Endothelial cell of umbilical vein (primary cell): Measurements from ENCODE around the gene STARD5. TPM values are rescaled to one million over a fixed set of nuclear protein-coding genes. Genes with fewer than 3 reads are reported as not detected.
A peak's percentile ranks its signal among the peaks of the same experiment; 100 is the strongest.

Source experiments
- BruUV-seq: library from RNA; stranded (reverse); fragments of 400-500 nt; replicated peaks from 2 replicates; lab custom pipeline; 2021; lab: Mats Ljungman, UMichigan
- CTCF ChIA-PET: fragments of 300-600, 350-600 bp; sonication (Branson Sonifier 250); formaldehyde crosslinking; loops from one replicate; lab custom pipeline; 2021; ENCODE audit warnings: antibody characterized with exemption, inconsistent platforms; lab: Charles Lee
- POLR2A ChIA-PET: fragments of 300-600, 350-600 bp; sonication (Branson Sonifier 250); formaldehyde crosslinking; loops from one replicate; lab custom pipeline; 2021; ENCODE audit warnings: antibody characterized with exemption, inconsistent platforms; lab: Charles Lee
- DNase-seq: peaks from one replicate; pipeline ENCODE4 v3.0.0-alpha.2; 2011; ENCODE audit warnings: low read depth, low spot score
- FAIRE-seq: peaks from 2 replicates; lab custom pipeline; 2011; peaks lifted over from hg19 to GRCh38; lab: Jason Lieb, UNC
- H2AFZ ChIP-seq: 2 replicates; pipeline ENCODE4 v1.6.0; 2012; ENCODE audit warnings: low read depth, low read length, control low read depth, inconsistent platforms
- H3K27ac ChIP-seq: 2 replicates; pipeline ENCODE4 v1.5.1; 2011; ENCODE audit warnings: low read depth, mild to moderate bottlenecking, control low read depth, low read length, moderate library complexity; ENCODE audit not compliant: insufficient read depth
- H3K27me3 ChIP-seq, 2 experiments: 2 replicates each; pipeline versions ENCODE4 v1.6.0 to v1.6.1; 2011; ENCODE audit warnings: low read length in 2 of 2, mixed read lengths in 1 of 2; ENCODE audit not compliant: control insufficient read depth in 2 of 2, insufficient read depth in 2 of 2
- H3K36me3 ChIP-seq, 2 experiments: 2 replicates in 1 of 2; 3 replicates in 1 of 2; pipeline ENCODE4 v1.5.1; 2011; ENCODE audit warnings: low read length in 2 of 2, mild to moderate bottlenecking in 1 of 2, moderate library complexity in 1 of 2; ENCODE audit not compliant: control insufficient read depth in 2 of 2, insufficient read depth in 2 of 2; ENCODE audit errors: extremely low read depth in 1 of 2
- H3K4me1 ChIP-seq: 3 replicates; pipeline ENCODE4 v1.5.1; 2011; ENCODE audit warnings: mild to moderate bottlenecking, low read length; ENCODE audit not compliant: control insufficient read depth, insufficient read depth; ENCODE audit errors: extremely low read depth
- H3K4me2 ChIP-seq: 2 replicates; pipeline ENCODE4 v1.6.1; 2011; ENCODE audit warnings: low read length, control low read depth, mixed read lengths; ENCODE audit not compliant: insufficient read depth
- H3K4me3 ChIP-seq, 3 experiments: fragments of 200-600 bp in 1 of 3; sonication (generic), shearing (Covaris generic) in 1 of 3; replicated peaks in 1 of 3; 2 replicates each; pipeline ENCODE4 v1.5.1; 2011 to 2016; ENCODE audit warnings: control low read depth in 3 of 3, low read length in 3 of 3, mild to moderate bottlenecking in 2 of 3, inconsistent platforms in 1 of 3, low read depth in 1 of 3, moderate library complexity in 1 of 3; ENCODE audit not compliant: insufficient read depth in 1 of 3
- H3K79me2 ChIP-seq: 2 replicates; pipeline ENCODE4 v1.6.0; 2012; ENCODE audit warnings: low read length, inconsistent platforms; ENCODE audit not compliant: control insufficient read depth, insufficient read depth
- H3K9ac ChIP-seq: replicated peaks from 2 replicates; pipeline ENCODE3; 2011; ENCODE audit warnings: low read length, control low read depth; ENCODE audit not compliant: insufficient read depth; ENCODE audit errors: extremely low read depth
- H3K9me1 ChIP-seq: replicated peaks from 3 replicates; pipeline ENCODE4 v1.6.0; 2011; ENCODE audit warnings: mild to moderate bottlenecking, low read length; ENCODE audit not compliant: control insufficient read depth, insufficient read depth; ENCODE audit errors: extremely low read depth
- H3K9me3 ChIP-seq: replicated peaks from 2 replicates; pipeline ENCODE4 v1.5.1; 2012; ENCODE audit warnings: low read length, inconsistent platforms; ENCODE audit not compliant: control insufficient read depth, insufficient read depth
- H4K20me1 ChIP-seq: replicated peaks from 2 replicates; pipeline ENCODE3; 2011; ENCODE audit warnings: mild to moderate bottlenecking, low read length; ENCODE audit not compliant: control insufficient read depth, insufficient read depth; ENCODE audit errors: extremely low read depth
- EZH2 ChIP-seq: IDR thresholded peaks from 2 replicates; pipeline ENCODE4 v1.6.1; 2012; ENCODE audit warnings: borderline replicate concordance, low read depth, mild to moderate bottlenecking, moderate library complexity, low read length, inconsistent platforms; ENCODE audit not compliant: severe bottlenecking
- FOS ChIP-seq: IDR thresholded peaks from 2 replicates; pipeline ENCODE4 v1.6.1; 2011; ENCODE audit warnings: mild to moderate bottlenecking, low read length, moderate library complexity, borderline replicate concordance; ENCODE audit not compliant: insufficient read depth
- GATA2 ChIP-seq: IDR thresholded peaks from 2 replicates; pipeline ENCODE4 v1.7.0; 2011; ENCODE audit warnings: low read depth, mild to moderate bottlenecking, moderate library complexity, mixed read lengths, low read length; ENCODE audit not compliant: insufficient read length, insufficient read depth
- JUN ChIP-seq: IDR thresholded peaks from 2 replicates; pipeline ENCODE4 v1.6.1; 2011; ENCODE audit warnings: borderline replicate concordance, low read depth; ENCODE audit not compliant: insufficient read length, insufficient read depth
- MYC ChIP-seq: IDR thresholded peaks from one replicate; pipeline ENCODE4 v1.6.1; 2011; ENCODE audit warnings: mild to moderate bottlenecking, low read depth, low read length
- POLR2A ChIP-seq: IDR thresholded peaks from 2 replicates; pipeline ENCODE4 v1.6.1; 2012; ENCODE audit warnings: low read depth, mild to moderate bottlenecking, control low read depth, low read length
- POLR2AphosphoS5 ChIP-seq: IDR thresholded peaks from 2 replicates; pipeline ENCODE4 v1.6.1; 2012; ENCODE audit warnings: low read depth, mild to moderate bottlenecking, control low read depth, low read length, moderate library complexity; ENCODE audit not compliant: insufficient read depth
- dilution Hi-C: fragments of 300-500 bp; cut with MboI; formaldehyde crosslinking; loops from one replicate; pipeline ENCODE4 v1.15.0; 2019; ENCODE audit warnings: low sequenced_read_pairs; ENCODE audit not compliant: extremely low pct_ligation_motif_present
- intact Hi-C: fragments of 100-400 bp; cut with micrococcal nuclease; formaldehyde crosslinking; loops from one replicate; pipeline ENCODE4 v1.10.0; 2022
- polyA plus RNA-seq, 4 experiments: library from polyadenylated mRNA; depleted of rRNA in 3 of 4; stranded (reverse) in 3 of 4; unstranded in 1 of 4; fragments of >200 nt; gene quantifications; 2 replicates each; pipeline versions ENCODE4 v1.2.1 to v1.2.3, GENCODE V29; 2011 to 2012; ENCODE audit warnings: missing spikeins in 1 of 4
- total RNA-seq: library from RNA; stranded (reverse); gene quantifications from 2 replicates; pipeline ENCODE4 v1.2.3, GENCODE V29; 2021
- TF ChIP-seq, protein P1 (sequence below), 2 donors: IDR thresholded peaks; 1 replicate in 1 of 2; 2 replicates in 1 of 2; pipeline ENCODE4 v1.5.1; 2011; ENCODE audit warnings: low read length in 2 of 2, mild to moderate bottlenecking in 2 of 2, moderate library complexity in 2 of 2, control low read depth in 1 of 2, inconsistent platforms in 1 of 2, low read depth in 1 of 2; ENCODE audit not compliant: insufficient read depth in 1 of 2; ENCODE audit errors: extremely low read depth in 1 of 2
- TF ChIP-seq, protein P2 (sequence below): IDR thresholded peaks from 2 replicates; pipeline ENCODE4 v1.6.1; 2011; ENCODE audit not compliant: insufficient read depth, insufficient read length

The STARD5 gene
- total and polyA plus RNA-seq, 2 donors (not counting 3 experiments of a cell fraction or from before 2014, with no cell fraction given): 2.2 to 3.0 TPM

DNA sequence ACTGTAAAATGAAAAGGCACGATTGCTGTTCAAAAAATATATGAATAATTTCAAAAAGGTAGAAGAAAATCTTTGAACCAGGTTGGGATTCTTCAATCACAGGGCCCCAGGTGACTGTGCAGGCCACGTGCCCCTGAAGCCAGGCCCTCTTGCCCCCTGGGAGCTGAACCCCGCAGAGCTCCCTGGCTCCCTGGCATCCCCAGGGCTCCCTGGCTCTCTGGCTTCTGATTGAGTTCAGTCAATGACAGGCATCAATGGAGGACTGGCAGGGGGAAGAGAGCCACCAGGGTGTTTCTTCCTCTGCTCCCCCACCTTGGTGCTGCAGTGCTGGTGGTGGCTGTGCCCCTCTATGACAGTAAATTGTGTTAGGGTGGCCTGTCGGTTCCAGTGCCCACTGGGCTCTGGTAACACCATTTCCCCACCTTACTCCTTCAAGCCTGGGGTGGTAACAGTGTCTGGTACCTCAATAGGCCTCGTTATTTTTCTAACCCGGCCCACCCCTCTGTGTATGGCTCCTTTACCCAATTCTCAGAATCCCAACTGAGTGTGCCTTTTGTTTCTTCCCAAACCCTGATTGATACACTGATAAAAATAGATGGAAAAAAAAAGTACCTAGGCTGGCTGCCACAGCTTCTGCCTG is 62.6 kb downstream of the STARD5 start:
- Histone ChIP-seq H3K4me1 (peaks cover 5% of the 10 kb centered on the region), H3K9me1 (no peaks in the 10 kb centered on the region), H3K27ac (no peak overlapping the region), H3K9ac (no peak overlapping the region), H2AFZ (no peak overlapping the region), H3K36me3 (no peaks in the 10 kb centered on the region), H3K9me3 (no peaks in the 10 kb centered on the region), H3K4me2 (no peak overlapping the region), H3K4me3 (no peak overlapping the region), H3K27me3 (peaks cover 2 to 4% of the 10 kb centered on the region in 2 experiments), H3K79me2 (no peaks in the 10 kb centered on the region), H4K20me1 (no peaks in the 10 kb centered on the region)
- DNase-seq (no peak), FAIRE-seq (no peak)
- TF ChIP-seq JUN (no peak), POLR2A (no peak)
- TF ChIP-seq, protein P1, sequence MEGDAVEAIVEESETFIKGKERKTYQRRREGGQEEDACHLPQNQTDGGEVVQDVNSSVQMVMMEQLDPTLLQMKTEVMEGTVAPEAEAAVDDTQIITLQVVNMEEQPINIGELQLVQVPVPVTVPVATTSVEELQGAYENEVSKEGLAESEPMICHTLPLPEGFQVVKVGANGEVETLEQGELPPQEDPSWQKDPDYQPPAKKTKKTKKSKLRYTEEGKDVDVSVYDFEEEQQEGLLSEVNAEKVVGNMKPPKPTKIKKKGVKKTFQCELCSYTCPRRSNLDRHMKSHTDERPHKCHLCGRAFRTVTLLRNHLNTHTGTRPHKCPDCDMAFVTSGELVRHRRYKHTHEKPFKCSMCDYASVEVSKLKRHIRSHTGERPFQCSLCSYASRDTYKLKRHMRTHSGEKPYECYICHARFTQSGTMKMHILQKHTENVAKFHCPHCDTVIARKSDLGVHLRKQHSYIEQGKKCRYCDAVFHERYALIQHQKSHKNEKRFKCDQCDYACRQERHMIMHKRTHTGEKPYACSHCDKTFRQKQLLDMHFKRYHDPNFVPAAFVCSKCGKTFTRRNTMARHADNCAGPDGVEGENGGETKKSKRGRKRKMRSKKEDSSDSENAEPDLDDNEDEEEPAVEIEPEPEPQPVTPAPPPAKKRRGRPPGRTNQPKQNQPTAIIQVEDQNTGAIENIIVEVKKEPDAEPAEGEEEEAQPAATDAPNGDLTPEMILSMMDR (IDR thresholded peaks at IDR 0.05; ENCODE audit: extremely low read depth in 1 of 2, insufficient read depth in 1 of 2, low read depth in 1 of 2, low read length in 2 of 2): no peak
- dilution Hi-C loops: no loop called here
- CTCF ChIA-PET: interaction anchor here (1.3 to 2.3 kb wide), 6 partner anchors 102 to 482 kb away, joined by 4 to 12 read pairs (median 5); partner anchors contain the start of gene CEMIP
- POLR2A ChIA-PET: no interaction called here
- intact Hi-C loops: no loop called here
- BruUV-seq: no TSS peak

DNA sequence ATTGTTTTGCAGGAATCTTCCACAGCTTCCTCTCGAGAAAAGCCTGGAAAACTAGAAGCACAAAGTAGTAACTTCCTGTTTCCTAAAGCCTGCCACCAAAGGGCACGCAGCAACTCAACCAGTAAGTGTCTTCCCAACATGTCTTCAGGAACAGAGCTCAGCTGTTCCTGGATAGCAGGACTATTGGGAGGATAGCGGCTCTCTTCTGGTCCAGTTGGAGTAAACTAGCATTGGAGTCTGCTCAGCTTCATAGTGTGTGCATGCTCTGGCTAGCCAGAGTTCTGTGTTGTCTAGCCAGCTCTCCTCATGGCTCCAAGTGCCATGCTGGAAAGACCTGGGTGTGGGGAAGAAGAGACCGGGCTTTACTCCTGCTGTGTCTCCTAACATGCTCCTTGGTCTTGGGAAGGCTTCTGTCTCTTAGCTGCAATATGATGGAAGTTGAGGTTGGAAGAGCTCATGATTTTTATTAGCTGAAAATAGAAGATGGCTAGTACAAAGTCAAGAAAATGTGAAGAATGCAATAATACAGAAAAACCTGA is 64.1 kb downstream of the STARD5 start:
- no peak overlapping the region for H2AFZ ChIP-seq
- dilution Hi-C loops (no loop called here), intact Hi-C loops (no loop called here)
- H3K27ac ChIP-seq: no peak overlapping the region
- no peaks in the 10 kb centered on the region for H3K79me2 ChIP-seq
- BruUV-seq: no TSS peak
- H3K9me3 ChIP-seq: no peaks in the 10 kb centered on the region
- no peaks in the 10 kb centered on the region for H3K9me1 ChIP-seq
- POLR2A ChIA-PET: no interaction called here
- H4K20me1 ChIP-seq: no peaks in the 10 kb centered on the region
- DNase-seq: no peak
- TF ChIP-seq POLR2AphosphoS5 (no peak), MYC (no peak), EZH2 (no peak), GATA2 (no peak), FOS (no peak)
- TF ChIP-seq, protein P2, sequence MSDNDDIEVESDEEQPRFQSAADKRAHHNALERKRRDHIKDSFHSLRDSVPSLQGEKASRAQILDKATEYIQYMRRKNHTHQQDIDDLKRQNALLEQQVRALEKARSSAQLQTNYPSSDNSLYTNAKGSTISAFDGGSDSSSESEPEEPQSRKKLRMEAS: no peak
- no peak overlapping the region for H3K4me2 ChIP-seq
- H3K4me1 ChIP-seq: no peaks in the 10 kb centered on the region
- H3K4me3 ChIP-seq: no peak overlapping the region
- CTCF ChIA-PET: interaction anchor here (1.1 to 2.3 kb wide), 9 partner anchors 9 to 282 kb away, joined by 3 to 12 read pairs (median 4); no protein-coding TSS in a partner anchor
- no peak overlapping the region for H3K9ac ChIP-seq
- H3K27me3 ChIP-seq: peaks cover 4 to 5% of the 10 kb centered on the region in 2 experiments
- H3K36me3 ChIP-seq: no peaks in the 10 kb centered on the region
- peak; percentile 8 for FAIRE-seq
